ENCODE data around the gene C1orf105.
"Not testable (repeated sequence)": the region's sequence is repeated elsewhere in the genome, so short reads cannot be mapped to it uniquely, and the experiment has no call there.

Gene C1orf105

GRCh38 chr1:172420385-172420784, at the start of gene C1orf105:
TSS of gene C1orf105 (plus strand) at chr1:172420685. CDS start at chr1:172420886, 201 bp downstream.
- no peak for DNase-seq

GRCh38 chr1:172371646-172372045, 48.8 kb upstream of the C1orf105 start:
- DNase-seq, result not testable (repeated sequence)

- no peak for DNase-seq
Measured at GRCh38 chr1:172373864-172374263, 46.6 kb upstream of the C1orf105 start.

- no peak for DNase-seq
Measured at GRCh38 chr1:172375211-172375631, 45.3 kb upstream of the C1orf105 start.

- no peak for DNase-seq
Measured at GRCh38 chr1:172376431-172376830, 44.1 kb upstream of the C1orf105 start.

- DNase-seq, result no peak
Measured at GRCh38 chr1:172377565-172377964, 42.9 kb upstream of the C1orf105 start.

GRCh38 chr1:172378109-172378760, 42.2 kb upstream of the C1orf105 start:
- no peak for DNase-seq

- no peak for DNase-seq
Measured at GRCh38 chr1:172380441-172381244, 39.8 kb upstream of the C1orf105 start.

- DNase-seq, result no peak
Measured at GRCh38 chr1:172381946-172382345, 38.5 kb upstream of the C1orf105 start.

- DNase-seq, result no peak
Measured at GRCh38 chr1:172382406-172382805, 38.1 kb upstream of the C1orf105 start.

GRCh38 chr1:172382990-172383389, 37.5 kb upstream of the C1orf105 start:
- no peak for DNase-seq

GRCh38 chr1:172383536-172383935, 36.9 kb upstream of the C1orf105 start:
- no peak for DNase-seq

- DNase-seq, result no peak
Measured at GRCh38 chr1:172384656-172385055, 35.8 kb upstream of the C1orf105 start.

GRCh38 chr1:172386046-172386445, 34.4 kb upstream of the C1orf105 start:
- DNase-seq, result no peak

GRCh38 chr1:172388490-172388889, 32.0 kb upstream of the C1orf105 start:
- no peak for DNase-seq

GRCh38 chr1:172390301-172390682, 30.2 kb upstream of the C1orf105 start:
- DNase-seq, result no peak

- DNase-seq, result no peak
Measured at GRCh38 chr1:172390683-172391551, 29.6 kb upstream of the C1orf105 start.

- no peak for DNase-seq
Measured at GRCh38 chr1:172391976-172392375, 28.5 kb upstream of the C1orf105 start.

- no peak for DNase-seq
Measured at GRCh38 chr1:172393354-172393753, 27.1 kb upstream of the C1orf105 start.

- peak in 3 of 4 experiments; percentile 22 to 41 (median 39) for DNase-seq
Measured at GRCh38 chr1:172394141-172394751, 26.2 kb upstream of the C1orf105 start.

GRCh38 chr1:172394811-172395210, 25.7 kb upstream of the C1orf105 start:
- no peak for DNase-seq

GRCh38 chr1:172395576-172395975, 24.9 kb upstream of the C1orf105 start:
- no peak for DNase-seq

GRCh38 chr1:172397221-172397620, 23.3 kb upstream of the C1orf105 start:
- DNase-seq, result no peak
